ENCODE results near the gene CA10. TPM values are rescaled to one million over a fixed set of nuclear protein-coding genes. Genes with fewer than 3 reads are reported as not detected.
A peak's percentile ranks its signal among the peaks of the same experiment; 100 is the strongest.

The CA10 gene
- total RNA-seq, 2 experiments from 2014 or later: not detected

- no peak for DNase-seq
- ChIA-PET POLR2A (no interaction called here), CTCF (no interaction called here)
- Mint-ChIP-seq H3K36me3 (ENCODE audit: low read depth) (no peaks in the 10 kb centered on the region), H3K27me3 (peaks cover 2% of the 10 kb centered on the region), H3K27ac (no peak overlapping the region), H3K4me3 (no peak overlapping the region), H3K4me1 (no peaks in the 10 kb centered on the region), H3K9me3 (no peaks in the 10 kb centered on the region)
These were observed 20.2 kb downstream of the CA10 start for GRCh38 chr17:52138350-52138749.

DNA sequence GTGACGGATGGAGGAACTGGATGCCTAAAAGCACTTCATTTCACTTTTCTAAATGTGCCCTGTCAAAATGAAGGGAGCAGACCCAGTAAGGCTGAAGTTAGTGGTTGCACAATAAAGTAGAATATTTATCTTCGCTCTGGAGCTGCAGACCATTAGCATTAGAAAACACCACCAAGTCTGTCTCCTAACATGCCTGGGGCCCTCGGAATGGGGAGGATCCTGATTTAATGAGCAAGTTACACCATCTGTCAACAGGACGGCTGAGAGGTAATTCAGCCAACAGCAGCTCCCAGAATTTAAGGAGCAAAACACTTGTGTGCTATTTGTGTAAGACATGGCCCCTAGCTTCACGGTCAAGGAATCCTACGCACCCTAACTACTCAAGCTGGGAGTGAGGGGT, 22.3 kb downstream of the CA10 start:
- no peak for DNase-seq
- H3K27ac Mint-ChIP-seq: no peak overlapping the region
- no peak overlapping the region for H3K4me3 Mint-ChIP-seq
- peaks cover 2% of the 10 kb centered on the region for H3K27me3 Mint-ChIP-seq
- POLR2A ChIA-PET: no interaction called here
- no peaks in the 10 kb centered on the region for H3K9me3 Mint-ChIP-seq
- CTCF ChIA-PET: interaction anchor here (1.3 kb wide), 1 partner anchor 10 kb away, joined by 3 read pairs; no protein-coding TSS in a partner anchor
- no peaks in the 10 kb centered on the region for H3K36me3 Mint-ChIP-seq (ENCODE audit: low read depth)
- H3K4me1 Mint-ChIP-seq: no peaks in the 10 kb centered on the region

- CTCF ChIA-PET: no interaction called here
- POLR2A ChIA-PET: no interaction called here
- no peak overlapping the region for H3K27ac Mint-ChIP-seq
- H3K27me3 Mint-ChIP-seq: peaks cover 2% of the 10 kb centered on the region
- DNase-seq: no peak
- H3K4me3 Mint-ChIP-seq: no peak overlapping the region
- H3K9me3 Mint-ChIP-seq: peaks cover 3% of the 10 kb centered on the region
- no peaks in the 10 kb centered on the region for H3K4me1 Mint-ChIP-seq
- no peaks in the 10 kb centered on the region for H3K36me3 Mint-ChIP-seq (ENCODE audit: low read depth)
These were observed 23.9 kb downstream of the CA10 start for GRCh38 chr17:52134641-52135040.

DNA sequence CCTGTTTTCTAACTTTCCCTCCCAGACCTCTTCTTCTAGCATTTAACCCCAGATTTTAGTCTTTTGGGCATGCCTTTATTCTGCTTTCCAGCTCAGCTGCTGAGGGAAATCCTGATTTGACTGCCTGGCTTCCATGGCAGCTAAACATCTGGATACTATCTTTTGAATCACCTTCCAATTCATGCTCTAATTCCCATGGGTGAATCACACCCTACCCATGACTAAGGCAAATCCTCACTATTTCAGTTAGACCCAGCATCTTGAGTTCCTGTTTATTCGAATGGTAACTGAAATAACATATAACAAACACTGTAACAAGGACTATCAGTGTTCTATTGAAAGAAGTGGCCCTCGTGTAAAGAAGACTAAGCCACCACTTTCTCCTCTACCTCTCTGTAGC, 29.8 kb downstream of the CA10 start:
- CTCF ChIA-PET: no interaction called here
- H3K4me1 Mint-ChIP-seq: no peaks in the 10 kb centered on the region
- H3K36me3 Mint-ChIP-seq (ENCODE audit: low read depth): no peaks in the 10 kb centered on the region
- POLR2A ChIA-PET: no interaction called here
- no peak overlapping the region for H3K4me3 Mint-ChIP-seq
- H3K9me3 Mint-ChIP-seq: peaks cover 3% of the 10 kb centered on the region
- no peak for DNase-seq
- no peak overlapping the region for H3K27ac Mint-ChIP-seq
- no peaks in the 10 kb centered on the region for H3K27me3 Mint-ChIP-seq

DNA sequence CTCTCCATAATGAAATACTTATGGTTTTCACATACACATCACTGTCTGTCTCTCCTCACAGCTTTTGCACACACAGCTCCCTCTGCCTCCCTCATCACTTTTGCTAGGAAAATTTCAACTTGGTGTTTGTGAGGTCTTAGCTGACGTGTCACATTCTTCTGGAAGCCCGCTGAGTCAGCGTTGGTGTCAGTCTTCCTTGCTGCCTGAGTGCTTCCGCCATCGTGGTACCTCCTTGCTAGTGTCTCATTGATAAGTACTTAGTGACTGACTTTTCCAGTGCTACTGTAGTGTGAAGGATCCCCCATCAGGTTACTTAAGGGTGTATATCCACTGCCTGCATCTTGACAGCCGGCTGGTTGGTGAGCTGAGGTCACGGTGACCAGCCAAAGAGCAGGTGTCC, 33.5 kb downstream of the CA10 start:
- Mint-ChIP-seq H3K9me3 (no peaks in the 10 kb centered on the region), H3K36me3 (ENCODE audit: low read depth) (no peaks in the 10 kb centered on the region), H3K27me3 (no peaks in the 10 kb centered on the region), H3K27ac (no peak overlapping the region), H3K4me1 (no peaks in the 10 kb centered on the region), H3K4me3 (no peak overlapping the region)
- ChIA-PET CTCF (no interaction called here), POLR2A (no interaction called here)
- DNase-seq: no peak

GRCh38 chr17:52124561-52124960, 34.0 kb downstream of the CA10 start:
- DNase-seq: no peak
- H3K4me3 Mint-ChIP-seq: no peak overlapping the region
- no peak overlapping the region for H3K27ac Mint-ChIP-seq
- H3K27me3 Mint-ChIP-seq: no peaks in the 10 kb centered on the region
- no peaks in the 10 kb centered on the region for H3K4me1 Mint-ChIP-seq
- POLR2A ChIA-PET: no interaction called here
- H3K36me3 Mint-ChIP-seq (ENCODE audit: low read depth): no peaks in the 10 kb centered on the region
- no peaks in the 10 kb centered on the region for H3K9me3 Mint-ChIP-seq
- CTCF ChIA-PET: no interaction called here

GRCh38 chr17:52120465-52120864, 38.0 kb downstream of the CA10 start:
- ChIA-PET CTCF (no interaction called here), POLR2A (no interaction called here)
- peaks cover 3% of the 10 kb centered on the region for H3K27me3 Mint-ChIP-seq
- H3K36me3 Mint-ChIP-seq (ENCODE audit: low read depth): no peaks in the 10 kb centered on the region
- no peaks in the 10 kb centered on the region for H3K9me3 Mint-ChIP-seq
- no peak overlapping the region for H3K27ac Mint-ChIP-seq
- H3K4me1 Mint-ChIP-seq: no peaks in the 10 kb centered on the region
- no peak overlapping the region for H3K4me3 Mint-ChIP-seq
- no peak for DNase-seq

GRCh38 chr17:52110923-52111581, 47.5 kb downstream of the CA10 start:
- Mint-ChIP-seq H3K27me3 (peaks cover 2% of the 10 kb centered on the region), H3K4me1 (no peaks in the 10 kb centered on the region), H3K4me3 (no peak overlapping the region), H3K9me3 (no peaks in the 10 kb centered on the region), H3K36me3 (ENCODE audit: low read depth) (no peaks in the 10 kb centered on the region), H3K27ac (no peak overlapping the region)
- ChIA-PET CTCF (no interaction called here), POLR2A (no interaction called here)
- DNase-seq: no peak

DNA sequence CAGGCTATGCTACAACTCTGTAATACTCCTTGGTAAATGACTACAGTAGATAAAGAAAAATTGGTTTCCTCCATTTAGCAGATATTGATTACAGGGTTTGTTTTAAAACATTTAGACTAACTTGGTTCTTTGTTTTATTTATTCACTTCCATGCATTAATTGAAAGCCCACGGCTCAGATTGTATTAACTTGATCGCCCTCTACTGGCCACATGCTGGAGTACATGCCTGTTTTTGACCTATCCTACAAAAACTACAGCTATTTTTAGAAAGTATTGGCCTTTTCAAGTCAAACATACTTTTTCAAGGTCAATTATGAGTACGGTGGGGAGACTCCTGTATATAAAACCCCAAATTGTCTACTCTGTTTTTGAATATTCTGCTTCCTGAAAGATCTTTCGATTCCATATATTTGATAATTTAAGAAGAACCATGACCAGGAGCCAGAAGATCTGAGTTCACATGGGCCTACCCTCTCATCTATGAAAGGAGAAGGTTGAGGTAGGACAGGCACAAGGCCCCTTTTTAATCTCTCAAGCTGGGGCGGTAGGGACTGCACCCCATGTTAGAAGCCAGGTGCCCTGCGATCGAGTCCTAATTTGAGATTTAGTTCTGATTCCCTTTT, 51.8 kb downstream of the CA10 start:
- Mint-ChIP-seq H3K36me3 (ENCODE audit: low read depth) (no peaks in the 10 kb centered on the region), H3K4me1 (no peaks in the 10 kb centered on the region), H3K27me3 (peaks cover 2% of the 10 kb centered on the region), H3K9me3 (no peaks in the 10 kb centered on the region), H3K27ac (no peak overlapping the region), H3K4me3 (no peak overlapping the region)
- ChIA-PET POLR2A (no interaction called here), CTCF (interaction anchor here (0.6 to 1.3 kb wide), 2 partner anchors 486 to 735 kb away, joined by 3 to 5 read pairs; no protein-coding TSS in a partner anchor)
- peak; percentile 42 for DNase-seq

DNA sequence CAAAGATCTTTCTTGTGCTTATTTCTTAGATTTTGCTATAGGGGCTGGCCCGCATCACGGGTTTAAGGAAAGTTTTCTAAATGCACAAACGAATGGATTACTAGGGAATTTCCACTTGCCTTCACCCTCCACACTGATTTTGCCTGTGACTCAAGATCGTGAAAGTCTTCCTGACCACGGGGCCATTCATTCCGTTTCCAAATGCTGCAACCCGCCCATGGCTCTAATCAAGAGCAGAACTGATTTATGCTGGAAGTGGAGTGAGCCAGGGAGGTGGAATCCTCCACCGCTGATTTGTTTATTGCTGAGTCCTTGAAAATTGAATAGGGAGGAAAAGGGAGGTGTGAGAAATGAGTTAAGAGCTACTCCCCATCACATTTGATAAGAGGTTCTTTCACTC, 52.4 kb downstream of the CA10 start:
- no peak for DNase-seq
- no peak overlapping the region for H3K4me3 Mint-ChIP-seq
- no peaks in the 10 kb centered on the region for H3K36me3 Mint-ChIP-seq (ENCODE audit: low read depth)
- peaks cover 2% of the 10 kb centered on the region for H3K27me3 Mint-ChIP-seq
- ChIA-PET POLR2A (no interaction called here), CTCF (interaction anchor here (1.3 kb wide), 1 partner anchor 734 kb away, joined by 5 read pairs; no protein-coding TSS in a partner anchor)
- H3K4me1 Mint-ChIP-seq: no peaks in the 10 kb centered on the region
- H3K27ac Mint-ChIP-seq: no peak overlapping the region
- no peaks in the 10 kb centered on the region for H3K9me3 Mint-ChIP-seq

GRCh38 chr17:52105591-52105990, 52.9 kb downstream of the CA10 start:
- Mint-ChIP-seq H3K4me1 (no peaks in the 10 kb centered on the region), H3K27me3 (peaks cover 2% of the 10 kb centered on the region)

DNA sequence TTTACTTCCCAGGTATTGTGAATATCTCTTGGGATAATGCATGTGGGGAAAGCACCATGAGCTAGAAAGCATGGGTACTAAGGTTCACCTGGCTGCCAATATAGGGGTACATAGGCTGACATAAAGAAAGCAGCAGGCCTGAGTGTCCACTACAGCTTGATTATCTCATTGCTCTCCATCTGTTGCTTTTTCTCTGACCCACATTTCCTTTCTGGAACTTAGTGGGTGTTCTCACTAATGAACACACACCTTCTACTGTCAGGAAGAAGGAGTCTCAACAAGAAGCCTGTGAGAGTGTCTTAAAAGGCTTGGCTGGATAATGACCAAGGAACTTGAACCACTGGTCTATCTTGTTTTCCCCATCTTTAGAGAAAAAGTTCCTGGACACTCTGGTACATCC, 62.5 kb downstream of the CA10 start:
- Mint-ChIP-seq H3K4me1 (no peaks in the 10 kb centered on the region), H3K27me3 (no peaks in the 10 kb centered on the region), H3K4me3 (no peak overlapping the region), H3K9me3 (no peaks in the 10 kb centered on the region), H3K27ac (no peak overlapping the region), H3K36me3 (ENCODE audit: low read depth) (no peaks in the 10 kb centered on the region)
- ChIA-PET POLR2A (no interaction called here), CTCF (no interaction called here)
- DNase-seq: no peak

More at GRCh38 chr17:52105591-52105990, 52.9 kb downstream of the CA10 start:
- Mint-ChIP-seq H3K9me3 (no peaks in the 10 kb centered on the region), H3K27ac (no peak overlapping the region), H3K36me3 (ENCODE audit: low read depth) (no peaks in the 10 kb centered on the region), H3K4me3 (no peak overlapping the region)
- no peak for DNase-seq
- ChIA-PET POLR2A (interaction anchor here (0.5 kb wide), 1 partner anchor 182 kb away, joined by 3 read pairs; no protein-coding TSS in a partner anchor), CTCF (interaction anchor here (1.3 kb wide), 1 partner anchor 734 kb away, joined by 5 read pairs; no protein-coding TSS in a partner anchor)

DNA sequence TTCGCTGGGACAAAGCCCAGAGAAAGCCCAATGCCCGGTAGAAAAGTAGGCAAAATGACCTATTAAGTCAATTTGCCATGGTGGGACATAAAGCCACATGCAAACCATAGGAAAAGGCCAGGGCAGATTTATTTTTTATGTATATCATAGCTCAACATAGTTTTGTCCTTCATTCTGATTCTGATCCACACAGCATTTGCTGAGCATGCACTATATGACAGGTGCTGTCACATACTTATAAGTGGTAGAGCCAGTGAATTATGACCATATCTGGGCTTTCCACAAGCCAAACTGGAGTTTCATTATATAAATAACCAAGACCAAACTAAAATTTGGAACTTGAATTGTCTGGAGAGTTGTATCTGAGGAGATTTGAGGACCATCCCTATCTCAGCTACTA, 74.3 kb downstream of the CA10 start:
- H3K27me3 Mint-ChIP-seq: peaks cover 1% of the 10 kb centered on the region
- DNase-seq: no peak
- CTCF ChIA-PET: no interaction called here
- no peaks in the 10 kb centered on the region for H3K9me3 Mint-ChIP-seq
- H3K27ac Mint-ChIP-seq: no peak overlapping the region
- H3K4me1 Mint-ChIP-seq: no peaks in the 10 kb centered on the region
- no peak overlapping the region for H3K4me3 Mint-ChIP-seq
- H3K36me3 Mint-ChIP-seq (ENCODE audit: low read depth): no peaks in the 10 kb centered on the region
- POLR2A ChIA-PET: no interaction called here

- no peak for DNase-seq
- H3K27me3 Mint-ChIP-seq: no peaks in the 10 kb centered on the region
- H3K36me3 Mint-ChIP-seq (ENCODE audit: low read depth): no peaks in the 10 kb centered on the region
- POLR2A ChIA-PET: no interaction called here
- H3K9me3 Mint-ChIP-seq: no peaks in the 10 kb centered on the region
- H3K27ac Mint-ChIP-seq: no peak overlapping the region
- no peaks in the 10 kb centered on the region for H3K4me1 Mint-ChIP-seq
- CTCF ChIA-PET: interaction anchor here (0.6 kb wide), 1 partner anchor 310 kb away, joined by 3 read pairs; no protein-coding TSS in a partner anchor
- H3K4me3 Mint-ChIP-seq: no peak overlapping the region
These were observed 79.0 kb downstream of the CA10 start for GRCh38 chr17:52079496-52079895.

All from activated CD4-positive, alpha-beta T cell treated with anti-CD3 and anti-CD28 coated beads, Interleukin-2, amount 10 ng/mL, durations not matched to agents 7 days and 5 days (primary cell).